DOHH2 (cell line): ENCODE results near the gene BET1.

ENCODE experiments used
- H3F3A ChIP-seq: fragments of 200-600 bp; sonication (generic), shearing (Covaris generic); 2 replicates; pipeline ENCODE4 v1.6.0; 2016; ENCODE audit warnings: antibody characterized with exemption, mild to moderate bottlenecking; ENCODE audit not compliant: control insufficient read depth, insufficient read depth
- H3K27ac ChIP-seq: fragments of 200-600 bp; sonication (generic); 2 replicates; pipeline ENCODE4 v1.5.1; 2014; ENCODE audit warnings: low read depth, mild to moderate bottlenecking, low read length, moderate library complexity
- H3K27me3 ChIP-seq: fragments of 200-600 bp; sonication (generic); 2 replicates; pipeline ENCODE4 v1.6.1; 2014; ENCODE audit warnings: mild to moderate bottlenecking, low read length, mixed read lengths; ENCODE audit not compliant: control insufficient read depth
- H3K36me3 ChIP-seq: fragments of 200-600 bp; sonication (generic); 2 replicates; pipeline ENCODE4 v1.6.1; 2014; ENCODE audit warnings: mild to moderate bottlenecking, low read length, moderate library complexity, mixed read lengths; ENCODE audit not compliant: control insufficient read depth
- H3K4me1 ChIP-seq: fragments of 200-600 bp; sonication (generic); 2 replicates; pipeline ENCODE4 v1.6.1; 2014; ENCODE audit warnings: mild to moderate bottlenecking, low read length, mixed read lengths; ENCODE audit not compliant: control insufficient read depth
- H3K4me2 ChIP-seq: fragments of 200-600 bp; sonication (generic); 2 replicates; pipeline ENCODE4 v1.6.0; 2014; ENCODE audit warnings: mild to moderate bottlenecking, low read length, moderate library complexity
- H3K4me3 ChIP-seq: fragments of 200-600 bp; sonication (generic); 2 replicates; pipeline ENCODE4 v1.5.1; 2014; ENCODE audit warnings: mild to moderate bottlenecking, low read length, mixed read lengths
- H3K79me2 ChIP-seq: fragments of 200-600 bp; sonication (generic); 2 replicates; pipeline ENCODE4 v1.6.1; 2014; ENCODE audit warnings: mild to moderate bottlenecking, low read length, mixed read lengths; ENCODE audit not compliant: control insufficient read depth
- H3K9me2 ChIP-seq: fragments of 200-600 bp; sonication (generic); replicated peaks from 2 replicates; pipeline ENCODE4 v1.6.1; 2014; ENCODE audit warnings: mild to moderate bottlenecking, low read length, mixed read lengths; ENCODE audit not compliant: control insufficient read depth
- H3K9me3 ChIP-seq: fragments of 200-600 bp; sonication (generic); 2 replicates; pipeline ENCODE4 v1.6.1; 2014; ENCODE audit warnings: antibody characterized with exemption, low read length, mixed read lengths; ENCODE audit not compliant: control insufficient read depth, insufficient read depth
- H4K20me1 ChIP-seq: fragments of 200-600 bp; sonication (generic); 2 replicates; pipeline ENCODE4 v1.6.0; 2014; ENCODE audit warnings: low read depth, mild to moderate bottlenecking, antibody characterized with exemption, low read length, moderate library complexity; ENCODE audit not compliant: control insufficient read depth, insufficient read depth
- CTCF ChIP-seq: fragments of 200-600 bp; sonication (generic); IDR thresholded peaks from one replicate; pipeline ENCODE4 v1.5.1; 2014; ENCODE audit warnings: antibody characterized with exemption, mild to moderate bottlenecking, low read depth, low read length; ENCODE audit not compliant: poor library complexity, severe bottlenecking
- EZH2phosphoT487 ChIP-seq: fragments of 200-600 bp; sonication (generic); IDR thresholded peaks from 2 replicates; pipeline ENCODE4 v1.6.1; 2017; ENCODE audit warnings: borderline replicate concordance, mild to moderate bottlenecking, antibody characterized with exemption, low read length, moderate library complexity, mixed read lengths

The BET1 gene

GRCh38 chr7:94016786-94017185 lies 12.6 kb upstream of the BET1 start:
- peaks cover 10% of the 10 kb centered on the region; the same call in 1 of the 2 replicates for H3F3A ChIP-seq
- no peak for TF ChIP-seq EZH2phosphoT487
- no peak for TF ChIP-seq CTCF
- H3K4me3 ChIP-seq: no peak overlapping the region
- H3K4me2 ChIP-seq: no peak overlapping the region
- no peaks in the 10 kb centered on the region for H3K4me1 ChIP-seq
- H3K9me2 ChIP-seq: no peaks in the 10 kb centered on the region
- no peaks in the 10 kb centered on the region for H3K9me3 ChIP-seq
- no peaks in the 10 kb centered on the region for H4K20me1 ChIP-seq
- H3K36me3 ChIP-seq: no peaks in the 10 kb centered on the region
- no peak overlapping the region for H3K27ac ChIP-seq
- H3K79me2 ChIP-seq: no peaks in the 10 kb centered on the region
- no peaks in the 10 kb centered on the region for H3K27me3 ChIP-seq

GRCh38 chr7:94015538-94015937 lies 11.4 kb upstream of the BET1 start:
- no peak overlapping the region for H3K27ac ChIP-seq
- peaks cover 3% of the 10 kb centered on the region; the same call in 1 of the 2 replicates for H3F3A ChIP-seq
- no peaks in the 10 kb centered on the region for H3K79me2 ChIP-seq
- no peaks in the 10 kb centered on the region for H3K9me2 ChIP-seq
- H3K4me1 ChIP-seq: no peaks in the 10 kb centered on the region
- no peaks in the 10 kb centered on the region for H3K27me3 ChIP-seq
- no peak overlapping the region for H3K4me2 ChIP-seq
- no peaks in the 10 kb centered on the region for H3K9me3 ChIP-seq
- H3K4me3 ChIP-seq: no peak overlapping the region
- H4K20me1 ChIP-seq: no peaks in the 10 kb centered on the region
- H3K36me3 ChIP-seq: no peaks in the 10 kb centered on the region
- TF ChIP-seq CTCF (no peak), EZH2phosphoT487 (no peak)

- Histone ChIP-seq H3K36me3 (no peaks in the 10 kb centered on the region), H3F3A (peaks cover 3% of the 10 kb centered on the region; the same call in 1 of the 2 replicates), H3K9me3 (no peaks in the 10 kb centered on the region), H3K27me3 (no peaks in the 10 kb centered on the region), H3K4me3 (no peak overlapping the region), H4K20me1 (no peaks in the 10 kb centered on the region), H3K4me2 (no peak overlapping the region), H3K9me2 (no peaks in the 10 kb centered on the region), H3K27ac (no peak overlapping the region), H3K4me1 (no peaks in the 10 kb centered on the region), H3K79me2 (no peaks in the 10 kb centered on the region)
- no peak for TF ChIP-seq EZH2phosphoT487
- TF ChIP-seq CTCF: no peak
These were observed 8.6 kb upstream of the BET1 start for GRCh38 chr7:94012746-94013145.
